NT2/D1 (cell line): ENCODE measurements around the gene RPL14.

Experiments
- SUZ12 ChIP-seq: IDR thresholded peaks from 2 replicates; pipeline ENCODE4 v1.6.1; 2011; ENCODE audit not compliant: insufficient read length, insufficient read depth; ENCODE audit errors: extremely low read depth
- YY1 ChIP-seq: IDR thresholded peaks from 2 replicates; pipeline ENCODE4 v1.6.1; 2011; ENCODE audit not compliant: insufficient read length, insufficient read depth

DNA sequence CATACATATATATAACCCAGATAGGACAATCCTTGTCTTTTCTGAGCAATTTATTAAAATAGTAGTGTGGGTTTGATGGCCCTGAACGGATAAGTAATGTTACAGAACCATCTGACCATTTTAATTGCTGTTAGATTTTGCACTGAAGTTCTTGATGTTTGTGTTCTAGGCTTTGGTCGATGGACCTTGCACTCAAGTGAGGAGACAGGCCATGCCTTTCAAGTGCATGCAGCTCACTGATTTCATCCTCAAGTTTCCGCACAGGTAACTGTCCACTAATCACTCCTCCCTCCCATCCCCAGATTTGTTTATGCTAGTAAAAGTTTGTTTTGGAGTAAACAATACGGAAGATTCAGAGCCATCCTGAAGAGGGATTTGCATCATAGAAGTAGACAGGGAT lies 1.3 kb downstream of the RPL14 start:
- TF ChIP-seq YY1 (no peak), SUZ12 (no peak)
